Gastrocnemius medialis (tissue), 4 donors: ENCODE data around the gene TRAPPC14.

Experiments
- CTCF ChIP-seq, 5 experiments: fragments of 450-650 bp in 3 of 5; fragments of 200-600 bp in 2 of 5; sonication (generic) in 2 of 5; IDR thresholded peaks in 4 of 5; conservative IDR thresholded peaks in 1 of 5; 1 replicate in 4 of 5; 2 replicates in 1 of 5; pipeline ENCODE4 v1.5.1; 2016 to 2019; ENCODE audit warnings: antibody characterized with exemption in 5 of 5, mild to moderate bottlenecking in 3 of 5, moderate library complexity in 3 of 5
- POLR2A ChIP-seq, 2 donors: fragments of 450-650 bp; IDR thresholded peaks; one replicate each; pipeline ENCODE4 v1.6.1; 2017; ENCODE audit warnings: antibody characterized with exemption in 2 of 2, mild to moderate bottlenecking in 2 of 2, moderate library complexity in 2 of 2

GRCh38 chr7:100157069-100157333 is 1.5 kb downstream of the TRAPPC14 start:
- no peak for TF ChIP-seq POLR2A (IDR thresholded peaks at IDR 0.05)
- no peak for TF ChIP-seq CTCF (IDR thresholded peaks at IDR 0.05 in 4 of 5, conservative IDR thresholded peaks at IDR 0.05 in 1 of 5)
